Suprapubic skin (tissue), 4 donors: ENCODE measurements around the gene COL23A1.

ENCODE experiments used
- CTCF ChIP-seq, 2 donors: fragments of 200-600 bp in 1 of 2; fragments of 450-650 bp in 1 of 2; sonication (generic) in 1 of 2; IDR thresholded peaks; one replicate each; pipeline ENCODE4 v1.5.1; 2016 to 2019; ENCODE audit warnings: antibody characterized with exemption in 2 of 2, mild to moderate bottlenecking in 1 of 2, moderate library complexity in 1 of 2
- POLR2A ChIP-seq, 2 donors: fragments of 450-650 bp; IDR thresholded peaks; one replicate each; pipeline ENCODE4 v1.6.1; 2017; ENCODE audit warnings: antibody characterized with exemption in 2 of 2, mild to moderate bottlenecking in 2 of 2, moderate library complexity in 2 of 2
- POLR2AphosphoS5 ChIP-seq, 3 donors: sonication (generic); formaldehyde crosslinking; IDR thresholded peaks; one replicate each; pipeline ENCODE4 v1.6.1; 2017; ENCODE audit warnings: antibody characterized with exemption in 3 of 3

- TF ChIP-seq CTCF (IDR thresholded peaks at IDR 0.05) = no peak
- TF ChIP-seq POLR2A (IDR thresholded peaks at IDR 0.05) = no peak
- TF ChIP-seq POLR2AphosphoS5 (IDR thresholded peaks at IDR 0.05) = no peak
These were observed 400.8 kb downstream of the COL23A1 start for GRCh38 chr5:178189433-178189832.
